CD14-positive monocyte (primary cell): Measurements from ENCODE around the gene STK11IP. TPM values are rescaled to one million over a fixed set of nuclear protein-coding genes. Genes with fewer than 3 reads are reported as not detected.

ENCODE experiments used
- DNase-seq, 3 donors: peaks; one replicate each; pipeline ENCODE4 v3.0.0-alpha.2; 2011 to 2022
- H2AFZ ChIP-seq: 2 replicates; pipeline ENCODE4 v1.6.0; 2012; ENCODE audit warnings: mild to moderate bottlenecking, low read depth, low read length, inconsistent platforms; ENCODE audit not compliant: insufficient read depth, poor library complexity, severe bottlenecking
- H3K27ac ChIP-seq, 2 donors: 1 replicate in 1 of 2; 2 replicates in 1 of 2; pipeline ENCODE4 v1.5.1; 2012 to 2013; ENCODE audit warnings: low read length in 2 of 2, control low read depth in 1 of 2, inconsistent platforms in 1 of 2, low read depth in 1 of 2, mild to moderate bottlenecking in 1 of 2
- H3K27me3 ChIP-seq, 2 donors: one replicate each; pipeline versions ENCODE4 v1.6.0 to v1.6.1; 2011 to 2013; ENCODE audit warnings: low read length in 2 of 2; ENCODE audit not compliant: control insufficient read depth in 2 of 2, insufficient read depth in 2 of 2
- H3K36me3 ChIP-seq, 2 donors: replicated peaks in 1 of 2; 1 replicate in 1 of 2; 2 replicates in 1 of 2; pipeline versions ENCODE4 v1.5.1 to v1.6.1; 2012 to 2013; ENCODE audit warnings: low read length in 2 of 2, control low read depth in 1 of 2, inconsistent platforms in 1 of 2, mild to moderate bottlenecking in 1 of 2; ENCODE audit not compliant: insufficient read depth in 2 of 2, control insufficient read depth in 1 of 2
- H3K4me1 ChIP-seq, 2 donors: 1 replicate in 1 of 2; 2 replicates in 1 of 2; pipeline versions ENCODE4 v1.5.1 to v1.6.1; 2012 to 2013; ENCODE audit warnings: low read length in 2 of 2, control low read depth in 1 of 2, inconsistent platforms in 1 of 2, mild to moderate bottlenecking in 1 of 2, moderate library complexity in 1 of 2; ENCODE audit not compliant: insufficient read depth in 2 of 2, control insufficient read depth in 1 of 2
- H3K4me2 ChIP-seq: replicated peaks from 2 replicates; pipeline ENCODE3; 2012; ENCODE audit warnings: low read length, moderate library complexity, mild to moderate bottlenecking; ENCODE audit not compliant: poor library complexity, severe bottlenecking; ENCODE audit errors: extremely low read depth
- H3K4me3 ChIP-seq, 3 experiments: fragments of 200-600 bp in 1 of 3; sonication (generic) in 1 of 3; replicated peaks in 1 of 3; 1 replicate in 2 of 3; 2 replicates in 1 of 3; pipeline ENCODE4 v1.5.1; 2011 to 2013; ENCODE audit warnings: low read length in 3 of 3, mild to moderate bottlenecking in 3 of 3, control low read depth in 2 of 3, low read depth in 2 of 3, inconsistent platforms in 1 of 3, moderate library complexity in 1 of 3
- H3K79me2 ChIP-seq: 2 replicates; pipeline ENCODE4 v1.6.0; 2012; ENCODE audit warnings: mild to moderate bottlenecking, control low read depth, inconsistent platforms, low read length, moderate library complexity; ENCODE audit not compliant: insufficient read depth
- H3K9ac ChIP-seq: 2 replicates; pipeline ENCODE4 v1.6.0; 2017; ENCODE audit warnings: low read length, mild to moderate bottlenecking; ENCODE audit not compliant: insufficient read depth, poor library complexity, severe bottlenecking
- H3K9me3 ChIP-seq, 2 donors: replicated peaks in 1 of 2; 1 replicate in 1 of 2; 2 replicates in 1 of 2; pipeline versions ENCODE4 v1.5.1 to v1.6.1; 2012 to 2013; ENCODE audit warnings: low read length in 2 of 2, control low read depth in 1 of 2; ENCODE audit not compliant: control insufficient read depth in 1 of 2, insufficient read depth in 1 of 2
- H4K20me1 ChIP-seq: 2 replicates; pipeline ENCODE4 v1.6.0; 2012; ENCODE audit warnings: mild to moderate bottlenecking, low read length, control low read depth, moderate library complexity; ENCODE audit not compliant: insufficient read depth
- H3K27ac Mint-ChIP-seq, 7 donors: one replicate each; pipeline ENCODE4 v1.8.0; 2020; ENCODE audit warnings: mild to moderate bottlenecking in 7 of 7, mixed read lengths in 7 of 7, moderate library complexity in 6 of 7, inconsistent platforms in 2 of 7
- H3K27me3 Mint-ChIP-seq, 3 donors: one replicate each; pipeline ENCODE4 v1.8.0; 2021 to 2022; ENCODE audit warnings: low read depth in 3 of 3, mild to moderate bottlenecking in 3 of 3, mixed read lengths in 3 of 3, moderate library complexity in 3 of 3, inconsistent platforms in 1 of 3
- H3K36me3 Mint-ChIP-seq, 2 donors: one replicate each; pipeline ENCODE4 v1.8.0; 2020; ENCODE audit warnings: mixed read lengths in 2 of 2, inconsistent platforms in 1 of 2, mild to moderate bottlenecking in 1 of 2
- H3K4me1 Mint-ChIP-seq: one replicate; pipeline ENCODE4 v1.8.0; 2020; ENCODE audit warnings: mild to moderate bottlenecking, mixed read lengths
- H3K4me3 Mint-ChIP-seq, 2 donors: one replicate each; pipeline ENCODE4 v1.8.0; 2020; ENCODE audit warnings: mild to moderate bottlenecking in 2 of 2, mixed read lengths in 2 of 2, moderate library complexity in 1 of 2
- H3K9me3 Mint-ChIP-seq, 7 donors: one replicate each; pipeline ENCODE4 v1.8.0; 2020 to 2022; ENCODE audit warnings: mixed read lengths in 7 of 7, mild to moderate bottlenecking in 6 of 7, moderate library complexity in 6 of 7, inconsistent platforms in 2 of 7
- WGBS: methylation state at CpG from one replicate; pipeline ENCODE4 v1.1.5; 2013; ENCODE audit warnings: missing lambda C conversion rate; ENCODE audit not compliant: insufficient coverage; 5-methylcytosine and 5-hydroxymethylcytosine counted together
- intact Hi-C, 2 donors: fragments of 100-400 bp; cut with micrococcal nuclease; formaldehyde crosslinking; loops; one replicate each; pipeline versions ENCODE4 v1.15.0 to v1.15.1; 2023
- polyA plus RNA-seq, 3 donors: library from polyadenylated mRNA; depleted of rRNA in 1 of 3; unstranded in 2 of 3; stranded (reverse) in 1 of 3; fragments of 300-500 nt in 2 of 3; fragments of >200 nt in 1 of 3; fragmentation: Illumina TruSeq in 2 of 3; gene quantifications; 1 replicate in 2 of 3; 2 replicates in 1 of 3; pipeline ENCODE4 v1.2.3, GENCODE V29; 2012 to 2021
- TF ChIP-seq, protein P1 (sequence below): fragments of 200-600 bp; IDR thresholded peaks from one replicate; pipeline ENCODE4 v1.8.0; 2022; ENCODE audit warnings: antibody characterized with exemption, mild to moderate bottlenecking

Gene STK11IP
- polyA plus RNA-seq, 3 donors: 13.0 to 79.1 (median 15.7) TPM

DNA sequence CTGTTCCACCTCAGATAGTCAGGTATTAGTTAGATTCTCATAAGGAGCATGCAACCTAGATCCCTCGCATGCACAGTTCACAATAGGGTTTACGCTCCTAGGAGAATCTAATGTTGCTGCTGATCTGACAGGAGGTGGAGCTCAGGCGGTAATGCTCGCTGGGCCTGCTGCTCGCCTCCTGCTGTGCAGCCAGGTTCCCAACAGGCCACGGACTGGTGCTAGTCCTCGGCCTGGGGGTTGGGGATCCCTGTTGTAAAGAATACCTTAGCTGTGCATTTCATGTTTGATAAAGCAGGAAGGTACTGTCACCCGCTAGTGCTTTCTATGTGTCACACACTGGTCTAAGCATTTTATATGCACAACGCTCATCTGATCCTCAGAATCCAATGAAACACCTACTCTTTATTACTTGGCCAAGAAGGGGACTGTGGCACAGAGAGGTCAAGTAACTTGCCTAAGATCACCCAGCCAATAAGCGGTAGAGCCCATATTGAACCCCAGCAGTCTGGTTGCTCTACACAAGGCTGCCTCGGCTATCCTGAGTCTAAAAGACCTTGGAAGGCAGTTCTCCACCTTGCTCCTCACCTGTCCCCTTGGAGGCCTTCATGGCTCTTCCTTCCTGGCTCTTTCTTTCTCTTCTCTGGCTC is 65.6 kb downstream of the STK11IP start:
- H3K4me2 ChIP-seq: no peak overlapping the region
- Mint-ChIP-seq H3K9me3 (peaks cover 7 to 23% (median 19%) of the 10 kb centered on the region in 7 donors), H3K4me3 (no peak overlapping the region), H3K27ac (no peak overlapping the region), H3K36me3 (no peaks in the 10 kb centered on the region), H3K27me3 (peaks cover 2 to 15% (median 14%) of the 10 kb centered on the region in 3 donors), H3K4me1 (no peaks in the 10 kb centered on the region)
- intact Hi-C loops: no loop called here
- H3K36me3 ChIP-seq: no peaks in the 10 kb centered on the region
- no peak overlapping the region for H2AFZ ChIP-seq
- peaks cover 0 to 5% of the 10 kb centered on the region in 2 donors for H3K27me3 ChIP-seq
- no peaks in the 10 kb centered on the region for H4K20me1 ChIP-seq
- no peak for DNase-seq
- no peak overlapping the region for H3K9ac ChIP-seq
- WGBS: 88% methylated on average over 10 of the region's 11 CpGs
- no peaks in the 10 kb centered on the region for H3K79me2 ChIP-seq
- H3K9me3 ChIP-seq: peaks cover 0 to 17% of the 10 kb centered on the region in 2 donors
- H3K4me1 ChIP-seq: no peaks in the 10 kb centered on the region
- TF ChIP-seq, protein P1, sequence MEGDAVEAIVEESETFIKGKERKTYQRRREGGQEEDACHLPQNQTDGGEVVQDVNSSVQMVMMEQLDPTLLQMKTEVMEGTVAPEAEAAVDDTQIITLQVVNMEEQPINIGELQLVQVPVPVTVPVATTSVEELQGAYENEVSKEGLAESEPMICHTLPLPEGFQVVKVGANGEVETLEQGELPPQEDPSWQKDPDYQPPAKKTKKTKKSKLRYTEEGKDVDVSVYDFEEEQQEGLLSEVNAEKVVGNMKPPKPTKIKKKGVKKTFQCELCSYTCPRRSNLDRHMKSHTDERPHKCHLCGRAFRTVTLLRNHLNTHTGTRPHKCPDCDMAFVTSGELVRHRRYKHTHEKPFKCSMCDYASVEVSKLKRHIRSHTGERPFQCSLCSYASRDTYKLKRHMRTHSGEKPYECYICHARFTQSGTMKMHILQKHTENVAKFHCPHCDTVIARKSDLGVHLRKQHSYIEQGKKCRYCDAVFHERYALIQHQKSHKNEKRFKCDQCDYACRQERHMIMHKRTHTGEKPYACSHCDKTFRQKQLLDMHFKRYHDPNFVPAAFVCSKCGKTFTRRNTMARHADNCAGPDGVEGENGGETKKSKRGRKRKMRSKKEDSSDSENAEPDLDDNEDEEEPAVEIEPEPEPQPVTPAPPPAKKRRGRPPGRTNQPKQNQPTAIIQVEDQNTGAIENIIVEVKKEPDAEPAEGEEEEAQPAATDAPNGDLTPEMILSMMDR: no peak
- no peak overlapping the region for H3K4me3 ChIP-seq
- H3K27ac ChIP-seq: no peak overlapping the region

DNA sequence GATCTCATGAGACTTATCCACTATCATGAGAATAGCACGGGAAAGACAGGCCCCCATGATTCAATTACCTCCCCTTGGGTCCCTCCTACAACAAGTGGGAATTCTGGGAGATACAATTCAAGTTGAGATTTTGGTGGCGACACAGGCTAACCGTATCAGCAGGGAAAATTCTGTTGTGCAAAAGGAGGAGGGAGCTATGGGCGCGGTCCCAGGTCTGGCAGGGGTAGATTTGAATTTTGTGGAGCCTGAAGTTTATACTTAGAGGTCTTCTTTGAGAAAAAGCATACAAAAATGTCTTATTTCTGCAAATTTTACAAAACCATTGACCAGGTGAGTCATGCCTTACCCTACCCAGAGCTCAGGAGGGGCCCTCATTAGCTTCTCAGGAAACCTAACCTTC is 66.4 kb downstream of the STK11IP start:
- Mint-ChIP-seq H3K27me3 (peaks cover 3 to 15% (median 11%) of the 10 kb centered on the region in 3 donors), H3K27ac (no peak overlapping the region), H3K4me1 (no peaks in the 10 kb centered on the region), H3K36me3 (no peaks in the 10 kb centered on the region), H3K4me3 (no peak overlapping the region), H3K9me3 (peaks cover 7 to 23% (median 19%) of the 10 kb centered on the region in 7 donors)
- TF ChIP-seq, protein P1: no peak
- intact Hi-C loops: no loop called here
- no peaks in the 10 kb centered on the region for H4K20me1 ChIP-seq
- H3K27me3 ChIP-seq: peaks cover 0 to 4% of the 10 kb centered on the region in 2 donors
- no peak overlapping the region for H3K27ac ChIP-seq
- no peak overlapping the region for H3K4me2 ChIP-seq
- no peak overlapping the region for H3K9ac ChIP-seq
- no peaks in the 10 kb centered on the region for H3K79me2 ChIP-seq
- no peaks in the 10 kb centered on the region for H3K4me1 ChIP-seq
- peaks cover 0 to 17% of the 10 kb centered on the region in 2 donors for H3K9me3 ChIP-seq
- H3K36me3 ChIP-seq: no peaks in the 10 kb centered on the region
- H2AFZ ChIP-seq: no peak overlapping the region
- no CpG with 5 or more reads among the region's 5 CpGs for WGBS
- no peak for DNase-seq
- H3K4me3 ChIP-seq: no peak overlapping the region
